Left renal cortex interstitium (tissue), 4 donors: ENCODE results near the gene GRK5. TPM values are rescaled to one million over a fixed set of nuclear protein-coding genes. Genes with fewer than 3 reads are reported as not detected.
A peak's percentile ranks its signal among the peaks of the same experiment; 100 is the strongest.

Experiments
- DNase-seq, 4 donors: peaks; one replicate each; pipeline ENCODE4 v3.0.0-alpha.2; 2013; ENCODE audit warnings: low read depth in 4 of 4, low spot score in 2 of 4, missing footprints in 1 of 4
- polyA plus RNA-seq, 4 donors: library from polyadenylated mRNA; unstranded; fragments of 120-200 nt; gene quantifications; one replicate each; pipeline ENCODE4 v1.2.1, GENCODE V29; 2013; ENCODE audit not compliant: insufficient read length in 4 of 4

Gene GRK5
- polyA plus RNA-seq, 4 donors, result 15.0 to 17.4 (median 16.4) TPM

GRCh38 chr10:119413093-119413453, 205.7 kb downstream of the GRK5 start:
- DNase-seq, result no peak

- peak in 2 of 4 donors; percentile 30 to 41 for DNase-seq
Measured at GRCh38 chr10:119413471-119414080, 206.2 kb downstream of the GRK5 start.

GRCh38 chr10:119414081-119414611, 206.8 kb downstream of the GRK5 start:
- peak in 3 of 4 donors; percentile 41 to 65 (median 62) for DNase-seq

GRCh38 chr10:119415121-119415520, 207.8 kb downstream of the GRK5 start:
- no peak for DNase-seq

GRCh38 chr10:119415536-119416503, 208.4 kb downstream of the GRK5 start:
- no peak for DNase-seq

- DNase-seq, result peak in 1 of 4 donors; percentile 46
Measured at GRCh38 chr10:119416855-119417254, 209.5 kb downstream of the GRK5 start.

- no peak for DNase-seq
Measured at GRCh38 chr10:119417852-119418251, 210.5 kb downstream of the GRK5 start.

DNA sequence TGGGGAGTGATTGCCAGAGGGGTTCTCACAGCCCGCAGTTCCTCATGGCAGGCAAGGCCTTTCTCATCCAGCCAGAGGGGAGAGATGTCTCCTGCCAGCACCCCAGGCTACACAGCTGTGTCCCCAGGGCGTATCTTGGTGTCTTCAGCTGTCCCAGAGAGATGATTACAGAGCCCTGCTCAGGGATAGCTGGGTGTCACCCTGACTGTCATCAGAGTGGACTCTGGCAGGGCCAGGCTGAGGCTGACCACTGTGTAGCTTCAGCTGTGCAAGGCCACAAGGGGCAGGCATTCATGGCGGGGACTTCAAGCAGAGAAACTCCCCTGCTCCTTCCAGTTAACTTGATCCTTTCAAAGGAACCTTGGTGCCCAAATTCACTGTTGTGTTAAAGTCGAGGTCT, 211.0 kb downstream of the GRK5 start:
- DNase-seq, result no peak

DNA sequence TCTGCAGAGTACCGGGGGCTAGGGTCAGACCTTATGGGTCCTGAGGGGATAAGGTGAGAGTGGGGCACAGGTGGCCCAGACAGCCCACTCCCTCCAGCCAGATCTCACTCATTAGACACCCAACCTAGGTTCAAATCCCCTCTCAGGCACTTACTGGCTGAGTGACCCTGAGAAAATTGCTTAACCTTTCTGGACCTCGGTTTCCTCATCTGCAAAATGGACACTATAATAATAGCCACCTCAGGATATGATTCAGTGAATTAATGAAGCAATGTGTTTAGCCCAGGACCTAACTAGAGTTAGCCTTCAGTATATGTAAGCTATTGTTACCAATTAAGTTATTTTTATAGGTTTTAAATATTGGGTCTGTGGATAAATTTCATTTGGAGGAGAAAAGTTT, 212.6 kb downstream of the GRK5 start:
- no peak for DNase-seq

DNA sequence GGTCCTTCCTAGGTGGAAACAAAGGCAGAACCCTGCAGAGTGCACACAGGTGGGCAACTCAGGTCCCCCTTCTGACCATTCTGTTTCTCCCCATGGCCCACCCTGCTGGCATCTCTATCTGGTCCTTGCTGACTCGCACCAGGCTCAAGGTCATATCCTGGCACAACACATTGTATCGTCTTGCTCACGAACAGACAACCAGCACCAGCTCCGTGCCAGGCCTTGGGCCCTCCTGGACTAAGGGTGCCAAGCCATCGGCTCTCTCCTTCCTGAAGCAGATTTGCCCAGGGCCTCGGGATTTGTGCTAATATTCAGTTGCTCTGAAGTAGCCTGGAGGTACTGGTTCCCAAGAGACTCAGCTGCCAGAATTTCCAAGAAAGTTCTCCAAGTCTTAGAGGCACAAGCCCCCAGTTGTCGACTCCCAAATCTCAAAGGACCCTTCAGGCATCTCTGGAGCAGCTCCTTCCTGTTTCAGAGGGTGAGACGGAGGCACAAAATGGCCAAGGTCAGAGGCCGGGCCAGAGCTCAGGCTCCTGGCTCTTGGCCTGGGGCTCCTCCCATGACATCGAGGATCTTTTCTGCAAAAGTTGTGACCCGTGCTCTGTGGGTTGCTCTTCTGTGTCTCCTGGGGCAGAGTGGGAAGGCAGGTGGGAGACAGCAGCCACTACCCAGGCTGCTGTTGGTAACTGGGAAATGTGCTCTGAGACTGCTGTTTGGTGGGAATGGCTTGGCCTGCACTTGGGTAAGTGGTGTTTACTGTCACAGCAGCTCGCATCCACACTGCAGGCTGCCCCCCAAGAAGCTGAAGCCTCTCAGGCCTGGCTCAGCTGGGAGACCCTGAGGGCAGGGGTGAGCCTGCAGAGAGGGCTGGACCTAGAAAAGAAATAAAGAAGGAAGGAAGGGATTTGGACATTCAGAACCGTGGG, 213.8 kb downstream of the GRK5 start:
- DNase-seq, result no peak

GRCh38 chr10:119421891-119422681, 214.7 kb downstream of the GRK5 start:
- DNase-seq, result no peak

GRCh38 chr10:119422682-119423509, 215.5 kb downstream of the GRK5 start:
- no peak for DNase-seq

- no peak for DNase-seq
Measured at GRCh38 chr10:119423510-119424257, 216.3 kb downstream of the GRK5 start.

GRCh38 chr10:119424258-119424975, 217.0 kb downstream of the GRK5 start:
- DNase-seq, result no peak

DNA sequence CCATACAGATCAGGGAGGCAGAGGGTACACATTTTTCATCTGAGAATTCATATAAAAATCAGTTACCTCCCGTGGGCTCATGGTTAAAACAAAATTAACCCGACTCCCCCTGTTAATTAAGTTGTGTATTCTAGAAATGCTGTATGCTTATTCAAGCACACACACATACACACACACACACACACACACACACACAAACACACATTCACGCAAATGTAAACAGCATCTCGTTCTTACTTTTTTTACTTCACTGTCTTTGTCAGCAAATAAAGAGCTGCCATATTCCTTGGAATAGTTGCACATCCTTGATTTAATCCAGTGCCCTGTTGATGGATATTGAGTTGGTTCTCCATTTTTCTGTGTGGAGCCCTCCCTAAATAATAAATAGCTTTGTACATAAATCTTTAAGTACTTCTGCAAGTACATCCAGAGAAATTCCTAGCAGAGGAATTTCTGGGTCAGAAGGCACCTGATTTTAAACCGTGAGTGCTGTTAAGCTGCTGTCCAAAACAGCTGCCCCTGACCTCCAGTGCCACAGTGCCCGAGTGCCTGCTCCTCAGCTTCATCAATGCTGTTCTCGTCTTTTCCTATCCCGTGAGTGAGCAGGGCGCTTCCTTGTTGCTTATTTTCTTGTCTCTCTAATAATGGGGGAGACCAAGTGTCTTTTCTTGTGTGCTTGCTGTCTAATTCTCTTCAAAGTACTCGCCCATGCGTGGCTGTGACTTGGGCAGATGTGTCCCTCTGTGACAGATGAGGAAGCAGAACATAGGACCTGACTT, 217.9 kb downstream of the GRK5 start:
- DNase-seq, result no peak

DNA sequence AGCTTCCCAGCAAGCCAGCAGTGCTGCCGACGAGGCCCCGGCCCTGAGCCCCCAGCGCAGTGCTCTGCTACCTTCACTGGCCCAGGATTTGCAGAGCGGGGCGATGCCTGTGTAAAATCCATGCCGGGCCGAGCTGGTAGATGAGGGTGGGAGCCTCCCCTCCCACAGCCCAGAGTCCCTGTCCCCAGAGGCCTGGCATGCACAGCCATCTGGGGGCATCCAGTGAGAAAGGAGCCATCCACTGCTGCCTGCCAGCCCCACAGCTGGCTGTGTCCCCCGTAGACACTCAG, 218.5 kb downstream of the GRK5 start:
- no peak for DNase-seq

- DNase-seq, result no peak
Measured at GRCh38 chr10:119426699-119427098, 219.3 kb downstream of the GRK5 start.
